ENCODE measurements around the gene ANKMY1. TPM values are rescaled to one million over a fixed set of nuclear protein-coding genes. Genes with fewer than 3 reads are reported as not detected.

Gene ANKMY1
- total RNA-seq, 2 donors from 2014 or later, result 12.3 to 18.1 TPM

DNA sequence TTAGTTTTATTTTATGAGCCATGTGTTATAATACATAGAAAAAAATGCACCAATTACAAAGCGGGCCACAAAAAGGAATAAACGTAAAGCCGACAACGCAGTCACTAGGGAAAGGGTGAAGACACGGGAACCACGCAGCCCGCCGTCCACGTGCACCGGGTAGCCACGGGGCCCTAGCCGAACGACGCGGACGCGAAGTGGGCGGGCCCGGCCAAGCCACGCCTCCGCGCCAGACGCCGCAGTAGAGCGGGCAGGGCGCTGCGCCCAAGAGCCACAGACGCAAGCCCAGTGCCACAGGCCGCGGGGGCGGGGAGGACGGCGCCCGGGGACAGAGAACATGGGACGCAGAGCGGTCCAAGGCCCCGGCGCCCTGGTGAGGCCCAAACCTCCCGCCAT, 2.3 kb upstream of the ANKMY1 start, which contains the start of gene DUSP28:
Gene DUSP28 (plus strand): TSS at position 274 of the 396 bp plus-strand sequence. CDS start 328 bp downstream, outside the sequence.
- TF ChIP-seq, protein P1, sequence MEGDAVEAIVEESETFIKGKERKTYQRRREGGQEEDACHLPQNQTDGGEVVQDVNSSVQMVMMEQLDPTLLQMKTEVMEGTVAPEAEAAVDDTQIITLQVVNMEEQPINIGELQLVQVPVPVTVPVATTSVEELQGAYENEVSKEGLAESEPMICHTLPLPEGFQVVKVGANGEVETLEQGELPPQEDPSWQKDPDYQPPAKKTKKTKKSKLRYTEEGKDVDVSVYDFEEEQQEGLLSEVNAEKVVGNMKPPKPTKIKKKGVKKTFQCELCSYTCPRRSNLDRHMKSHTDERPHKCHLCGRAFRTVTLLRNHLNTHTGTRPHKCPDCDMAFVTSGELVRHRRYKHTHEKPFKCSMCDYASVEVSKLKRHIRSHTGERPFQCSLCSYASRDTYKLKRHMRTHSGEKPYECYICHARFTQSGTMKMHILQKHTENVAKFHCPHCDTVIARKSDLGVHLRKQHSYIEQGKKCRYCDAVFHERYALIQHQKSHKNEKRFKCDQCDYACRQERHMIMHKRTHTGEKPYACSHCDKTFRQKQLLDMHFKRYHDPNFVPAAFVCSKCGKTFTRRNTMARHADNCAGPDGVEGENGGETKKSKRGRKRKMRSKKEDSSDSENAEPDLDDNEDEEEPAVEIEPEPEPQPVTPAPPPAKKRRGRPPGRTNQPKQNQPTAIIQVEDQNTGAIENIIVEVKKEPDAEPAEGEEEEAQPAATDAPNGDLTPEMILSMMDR (IDR thresholded peaks at IDR 0.05), result no peak

DNA sequence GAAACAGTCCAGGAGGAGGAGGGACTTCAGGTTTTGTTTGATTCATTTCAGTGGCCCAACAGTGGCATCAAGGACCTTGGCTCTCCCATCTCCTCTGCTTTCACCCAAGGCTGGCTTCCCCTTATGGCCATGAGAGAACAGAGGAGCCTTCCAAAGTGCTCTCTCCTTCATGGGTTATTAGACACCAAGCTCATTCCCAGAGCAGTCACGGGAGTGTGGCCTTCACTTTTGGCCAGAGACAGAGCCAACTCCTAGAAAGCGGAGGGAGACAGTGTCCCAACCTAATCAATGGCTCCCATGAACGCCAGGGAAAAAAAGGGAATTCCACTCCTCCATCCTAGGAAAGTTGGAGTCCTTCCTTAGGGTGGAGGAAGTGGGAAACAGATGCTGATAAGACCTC, 1.5 kb upstream of the ANKMY1 start:
- TF ChIP-seq, protein P1 (IDR thresholded peaks at IDR 0.05), result no peak
- H3K27ac ChIP-seq, result no peak overlapping the region
- no peak overlapping the region for H3K9ac ChIP-seq (ENCODE audit: low read depth in 2 of 2, low read length in 2 of 2)
- no peaks in the 10 kb centered on the region for H3K9me3 ChIP-seq
- intact Hi-C loops (cut with DNase I), result no loop called here
- H3K4me1 ChIP-seq, result peaks cover 28% of the 10 kb centered on the region
- no peak for DNase-seq
- no peaks in the 10 kb centered on the region for H3K36me3 ChIP-seq
- H3K27me3 ChIP-seq, result no peaks in the 10 kb centered on the region
- H3K4me3 ChIP-seq, result no peak overlapping the region

More for the DNA sequence above, 2.3 kb upstream of the ANKMY1 start, which contains the start of gene DUSP28:
- peak; percentile 93 for DNase-seq
- peaks cover 28% of the 10 kb centered on the region for H3K4me1 ChIP-seq
- intact Hi-C loops (cut with DNase I), result no loop called here
- H3K9ac ChIP-seq (ENCODE audit: low read depth in 2 of 2, low read length in 2 of 2), result peak within 1 kb of the TSS; percentile 83 to 87
- no peaks in the 10 kb centered on the region for H3K36me3 ChIP-seq
- no peaks in the 10 kb centered on the region for H3K27me3 ChIP-seq
- no peaks in the 10 kb centered on the region for H3K9me3 ChIP-seq
- H3K27ac ChIP-seq, result peak within 1 kb of the TSS; percentile 98
- H3K4me3 ChIP-seq, result peak within 1 kb of the TSS; percentile 83

DNA sequence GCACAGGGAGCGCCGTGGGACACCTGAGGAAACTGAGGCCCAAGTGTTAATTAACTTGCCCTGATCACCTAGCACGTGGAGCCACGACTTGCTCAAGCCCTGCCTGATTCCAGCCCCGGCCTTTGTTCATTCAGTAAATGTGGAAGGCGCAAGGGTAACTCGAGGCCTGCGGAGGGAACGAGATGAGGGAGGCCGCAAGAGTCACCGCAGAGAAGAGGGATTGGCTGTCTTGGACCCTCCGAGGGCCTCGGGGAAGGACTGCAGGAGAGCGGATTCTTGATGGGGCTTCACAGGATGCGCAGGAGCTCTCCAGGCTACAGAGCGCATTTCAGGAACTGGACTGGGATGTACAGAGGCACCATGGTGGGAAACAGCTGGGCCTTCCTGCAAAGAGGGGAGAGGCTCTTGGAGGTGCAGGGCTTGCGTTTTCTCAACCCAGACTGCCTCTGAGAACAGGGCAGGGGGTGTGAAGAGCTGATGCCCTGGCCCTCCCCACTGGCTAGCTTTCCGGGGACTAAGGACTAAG, 511 bp upstream of the ANKMY1 start:
- Histone ChIP-seq H3K27ac (no peak overlapping the region), H3K4me1 (peaks cover 28% of the 10 kb centered on the region), H3K9me3 (no peaks in the 10 kb centered on the region), H3K36me3 (no peaks in the 10 kb centered on the region), H3K4me3 (peak overlapping the region; percentile 46), H3K27me3 (no peaks in the 10 kb centered on the region), H3K9ac (ENCODE audit: low read depth in 2 of 2, low read length in 2 of 2) (no peak overlapping the region)
- TF ChIP-seq, protein P1 (IDR thresholded peaks at IDR 0.05), result no peak
- intact Hi-C loops (cut with DNase I), result no loop called here
- DNase-seq, result no peak

DNA sequence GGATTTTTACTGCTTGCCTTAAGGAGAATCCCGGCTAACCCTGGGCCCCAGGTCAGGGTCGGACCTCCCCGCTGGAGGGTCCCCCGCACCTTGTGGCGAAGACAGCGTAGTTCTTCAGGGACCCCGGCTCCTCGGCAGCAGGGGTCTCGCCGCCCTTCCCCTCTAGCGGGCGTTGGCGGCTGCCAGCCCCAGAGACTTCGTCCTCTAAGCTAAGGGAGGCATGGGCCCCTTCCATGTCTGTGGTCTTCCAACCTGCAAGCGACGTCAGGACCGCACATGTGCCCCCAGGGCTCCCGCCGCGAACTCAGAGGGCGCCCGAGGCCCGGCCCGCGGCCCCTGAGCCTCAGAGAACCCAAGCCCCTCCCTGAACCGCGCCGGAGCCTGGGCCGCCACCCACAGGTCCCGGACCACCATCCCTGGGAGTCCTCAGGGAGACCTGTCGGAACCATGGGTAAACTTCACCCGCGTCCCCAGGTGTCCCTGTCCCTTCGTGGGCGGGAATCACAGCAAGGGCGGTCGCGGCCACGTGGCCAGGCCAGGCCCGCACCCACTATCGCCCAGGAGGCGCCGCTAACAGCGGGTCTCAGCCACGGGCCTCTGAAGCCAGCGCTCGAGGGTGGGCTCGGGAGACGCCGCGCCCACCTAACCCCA, 562 bp downstream of the ANKMY1 start:
- peaks cover 28% of the 10 kb centered on the region for H3K4me1 ChIP-seq
- intact Hi-C loops (cut with DNase I), result no loop called here

DNA sequence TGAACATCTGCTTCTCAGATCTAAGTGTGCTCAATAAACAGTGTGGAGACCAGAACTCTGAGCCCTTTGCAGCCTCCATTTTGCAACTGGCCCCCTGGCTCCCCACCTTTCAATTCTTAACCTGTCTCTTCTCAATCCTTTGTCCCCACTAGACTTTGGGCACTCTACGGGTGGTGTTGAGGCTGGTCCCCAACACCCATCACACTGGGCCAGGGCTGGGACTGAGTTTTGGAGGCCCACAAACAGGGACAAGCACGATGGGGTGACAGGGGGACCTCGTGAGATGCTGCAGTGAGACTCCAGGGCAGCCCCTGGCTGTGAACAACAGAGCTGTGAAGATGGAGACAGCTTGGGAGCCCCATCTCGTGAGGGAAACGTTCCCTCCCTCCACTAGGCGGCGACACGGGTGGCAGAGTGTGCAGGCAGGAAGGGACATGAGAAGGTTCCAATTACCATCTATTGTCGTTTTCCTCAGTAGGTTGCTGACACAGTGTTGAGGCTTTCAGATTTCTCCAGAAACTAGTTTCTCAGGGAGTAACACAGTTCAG, 1.2 kb downstream of the ANKMY1 start:
- no peaks in the 10 kb centered on the region for H3K9me3 ChIP-seq
- peak; percentile 58 for DNase-seq
- intact Hi-C loops (cut with DNase I), result no loop called here
- H3K36me3 ChIP-seq, result peaks cover under 1% of the 10 kb centered on the region
- TF ChIP-seq, protein P1 (IDR thresholded peaks at IDR 0.05), result peak; percentile 28
- peaks cover 22% of the 10 kb centered on the region for H3K4me1 ChIP-seq
- no peak overlapping the region for H3K4me3 ChIP-seq
- no peak overlapping the region for H3K27ac ChIP-seq
- H3K9ac ChIP-seq (ENCODE audit: low read depth in 2 of 2, low read length in 2 of 2), result no peak overlapping the region
- no peaks in the 10 kb centered on the region for H3K27me3 ChIP-seq

More for the DNA sequence above, 562 bp downstream of the ANKMY1 start:
- Histone ChIP-seq H3K9ac (ENCODE audit: low read depth in 2 of 2, low read length in 2 of 2) (peak overlapping the region in 1 of 2 donors; percentile 24), H3K27me3 (no peaks in the 10 kb centered on the region), H3K4me3 (peak overlapping the region; percentile 46), H3K36me3 (no peaks in the 10 kb centered on the region), H3K27ac (no peak overlapping the region), H3K9me3 (no peaks in the 10 kb centered on the region)
- DNase-seq, result peak; percentile 22
- TF ChIP-seq, protein P1 (IDR thresholded peaks at IDR 0.05), result peak; percentile 15

All from colonic mucosa (tissue), 4 donors.